GM23338 (cell line): ENCODE results near the gene MRPL38. TPM values are rescaled to one million over a fixed set of nuclear protein-coding genes. Genes with fewer than 3 reads are reported as not detected.
A peak's percentile ranks its signal among the peaks of the same experiment; 100 is the strongest.
"Not testable (repeated sequence)": the region's sequence is repeated elsewhere in the genome, so short reads cannot be mapped to it uniquely, and the experiment has no call there.

Experiments
- ATAC-seq: fragments of 200-7000 bp; cut with Tn5 transposase; 3 replicates; pipeline ENCODE4 v1.9.1; 2020
- DNase-seq: peaks from one replicate; pipeline ENCODE4 v3.0.0-alpha.2; 2015; ENCODE audit warnings: low spot score
- H2AFZ ChIP-seq: fragments of 200-600 bp; sonication (generic); 2 replicates; pipeline ENCODE4 v1.8.0; 2016; ENCODE audit warnings: antibody characterized with exemption, mild to moderate bottlenecking, moderate library complexity
- H3F3A ChIP-seq: fragments of 200-600 bp; sonication (generic); replicated peaks from 2 replicates; pipeline ENCODE4 v1.8.0; 2017; ENCODE audit warnings: antibody characterized with exemption, mixed run types, low read depth
- H3K27ac ChIP-seq: fragments of 200-600 bp; sonication (generic); 2 replicates; pipeline ENCODE4 v1.6.1; 2016; ENCODE audit warnings: low read depth
- H3K27me3 ChIP-seq: fragments of 200-600 bp; sonication (generic); 2 replicates; pipeline ENCODE4 v1.8.0; 2016; ENCODE audit warnings: mild to moderate bottlenecking, mixed run types, moderate library complexity; ENCODE audit not compliant: insufficient read depth
- H3K36me3 ChIP-seq: fragments of 200-600 bp; sonication (generic); 2 replicates; pipeline ENCODE4 v1.8.0; 2016; ENCODE audit warnings: mild to moderate bottlenecking; ENCODE audit not compliant: insufficient read depth
- H3K4me1 ChIP-seq: fragments of 200-600 bp; sonication (generic); 2 replicates; pipeline ENCODE4 v1.8.0; 2016; ENCODE audit warnings: mild to moderate bottlenecking, moderate library complexity; ENCODE audit not compliant: insufficient read depth
- H3K4me2 ChIP-seq: fragments of 200-600 bp; sonication (generic); 2 replicates; pipeline ENCODE4 v1.7.1; 2017; ENCODE audit warnings: mixed run types
- H3K4me3 ChIP-seq: fragments of 200-600 bp; sonication (generic); 2 replicates; pipeline ENCODE4 v1.6.1; 2016; ENCODE audit warnings: mixed run types
- H3K79me2 ChIP-seq: fragments of 200-600 bp; sonication (generic); replicated peaks from 2 replicates; pipeline ENCODE4 v1.8.0; 2017; ENCODE audit warnings: mild to moderate bottlenecking; ENCODE audit not compliant: insufficient read depth
- H3K9me2 ChIP-seq: fragments of 200-600 bp; sonication (generic); 2 replicates; pipeline ENCODE4 v1.8.0; 2017; ENCODE audit not compliant: insufficient read depth
- H4K20me1 ChIP-seq: fragments of 200-600 bp; sonication (generic); replicated peaks from 2 replicates; pipeline ENCODE4 v1.8.0; 2017; ENCODE audit warnings: mild to moderate bottlenecking; ENCODE audit not compliant: insufficient read depth
- H3K27ac Mint-ChIP-seq: 2 replicates; pipeline ENCODE4 v1.8.0; 2020; ENCODE audit warnings: inconsistent platforms, mild to moderate bottlenecking, moderate library complexity, mixed read lengths
- H3K27me3 Mint-ChIP-seq: 3 replicates; pipeline ENCODE4 v1.8.0; 2022; ENCODE audit warnings: low read depth, mild to moderate bottlenecking, moderate library complexity, mixed read lengths, inconsistent platforms; ENCODE audit not compliant: insufficient read depth, poor library complexity
- H3K36me3 Mint-ChIP-seq: 3 replicates; pipeline ENCODE4 v1.8.0; 2021; ENCODE audit warnings: low read depth, mild to moderate bottlenecking, inconsistent platforms, moderate library complexity, mixed read lengths
- H3K4me1 Mint-ChIP-seq: 3 replicates; pipeline ENCODE4 v1.8.0; 2020; ENCODE audit warnings: mild to moderate bottlenecking, inconsistent platforms, mixed read lengths
- H3K4me3 Mint-ChIP-seq: 3 replicates; pipeline ENCODE4 v1.8.0; 2021; ENCODE audit warnings: moderate library complexity, mild to moderate bottlenecking, inconsistent platforms, mixed read lengths
- H3K9me3 Mint-ChIP-seq: 3 replicates; pipeline ENCODE4 v1.8.0; 2020; ENCODE audit warnings: moderate library complexity, mild to moderate bottlenecking, inconsistent platforms, mixed read lengths
- CTCF ChIP-seq, 2 experiments: fragments of 200-600 bp in 1 of 2; sonication (generic) in 1 of 2; conservative IDR thresholded peaks; 2 replicates each; pipeline versions ENCODE4 v1.5.1 to v1.6.1; 2016 to 2017; ENCODE audit warnings: antibody characterized with exemption in 2 of 2, low read depth in 2 of 2, mild to moderate bottlenecking in 2 of 2, moderate library complexity in 1 of 2
- polyA plus RNA-seq: library from polyadenylated mRNA; unstranded; fragments of >200 nt; fragmentation: Nextera tagmentation; extraction: Ambion mirVana; gene quantifications from 2 replicates; pipeline ENCODE4 v1.2.1, GENCODE V29; 2016
- total RNA-seq: library from RNA; depleted of rRNA; stranded (reverse); fragments of >200 nt; shearing (Covaris generic); gene quantifications from 2 replicates; pipeline ENCODE4 v1.2.3, GENCODE V29; 2014

Gene MRPL38
- total and polyA plus RNA-seq, 2 experiments from 2014 or later = 63.6 to 90.0 TPM

- H3K4me3 Mint-ChIP-seq, H3K9me3 Mint-ChIP-seq, H3K27me3 ChIP-seq, H3F3A ChIP-seq, DNase-seq, H3K4me1 ChIP-seq, H3K79me2 ChIP-seq, H4K20me1 ChIP-seq, H3K36me3 Mint-ChIP-seq, H3K36me3 ChIP-seq, H2AFZ ChIP-seq, ATAC-seq, H3K27ac ChIP-seq, H3K9me2 ChIP-seq, H3K4me2 ChIP-seq, H3K4me3 ChIP-seq: not testable (repeated sequence)
- Mint-ChIP-seq H3K27me3 (peaks cover 16% of the 10 kb centered on the region), H3K4me1 (peaks cover 13% of the 10 kb centered on the region), H3K27ac (0 out of 2 replicates have a peak overlapping the region, but pooled peaks have one; percentile 10)
These were observed 34.5 kb downstream of the MRPL38 start for GRCh38 chr17:75870228-75870627.

GRCh38 chr17:75869282-75870141 is 35.2 kb downstream of the MRPL38 start:
- H2AFZ ChIP-seq = peak overlapping the region; percentile 95
- no peaks in the 10 kb centered on the region for H3K27me3 ChIP-seq
- no peaks in the 10 kb centered on the region for H4K20me1 ChIP-seq
- no peak overlapping the region for H3K4me3 ChIP-seq
- DNase-seq = peak; percentile 17
- H3K4me1 Mint-ChIP-seq = peaks cover 17% of the 10 kb centered on the region
- no peak; the same call in 1 of the 3 replicates for ATAC-seq
- no peaks in the 10 kb centered on the region for H3K9me2 ChIP-seq
- peaks cover 16% of the 10 kb centered on the region for H3K27me3 Mint-ChIP-seq
- no peak for TF ChIP-seq CTCF (conservative IDR thresholded peaks at IDR 0.05; ENCODE audit: low read depth in 2 of 2)
- H3K36me3 Mint-ChIP-seq = no peaks in the 10 kb centered on the region
- peak overlapping the region; percentile 69 for H3K27ac Mint-ChIP-seq
- 0 out of 2 replicates have a peak overlapping the region, but pooled peaks have one; percentile 26 for H3K4me2 ChIP-seq
- H3K36me3 ChIP-seq = no peaks in the 10 kb centered on the region
- no peak overlapping the region for H3K27ac ChIP-seq
- 0 out of 2 replicates have a peak, but pooled peaks cover 4% of the 10 kb centered on the region for H3F3A ChIP-seq
- H3K9me3 Mint-ChIP-seq = no peaks in the 10 kb centered on the region
- H3K4me1 ChIP-seq = peaks cover 9% of the 10 kb centered on the region; the same call in 1 of the 2 replicates
- H3K4me3 Mint-ChIP-seq = no peak overlapping the region
- H3K79me2 ChIP-seq = no peaks in the 10 kb centered on the region

GRCh38 chr17:75868730-75869281 is 35.9 kb downstream of the MRPL38 start:
- H3F3A ChIP-seq, H3K4me3 ChIP-seq, ATAC-seq, H4K20me1 ChIP-seq, H3K27me3 ChIP-seq, H3K4me1 ChIP-seq, H3K27ac ChIP-seq, H3K9me3 Mint-ChIP-seq, H3K36me3 ChIP-seq, H3K4me2 ChIP-seq, H3K9me2 ChIP-seq, DNase-seq, H3K4me3 Mint-ChIP-seq, H3K36me3 Mint-ChIP-seq, H3K79me2 ChIP-seq: not testable (repeated sequence)
- H3K27ac Mint-ChIP-seq = peak overlapping the region; percentile 69
- peaks cover 12% of the 10 kb centered on the region for H3K27me3 Mint-ChIP-seq
- peak overlapping the region; percentile 95; the same call in 1 of the 2 replicates for H2AFZ ChIP-seq
- H3K4me1 Mint-ChIP-seq = peaks cover 20% of the 10 kb centered on the region

GRCh38 chr17:75865404-75866188 is 39.1 kb downstream of the MRPL38 start:
- not testable (repeated sequence) for H3K9me3 Mint-ChIP-seq, H3K27me3 ChIP-seq, H3K36me3 Mint-ChIP-seq, H3K4me1 ChIP-seq, H3K79me2 ChIP-seq, H3K27ac Mint-ChIP-seq, H3K4me2 ChIP-seq, DNase-seq, H3K9me2 ChIP-seq, H4K20me1 ChIP-seq, H3K4me3 Mint-ChIP-seq, H3K4me3 ChIP-seq, H3K36me3 ChIP-seq
- 0 out of 2 replicates have a peak, but pooled peaks cover 12% of the 10 kb centered on the region for H3F3A ChIP-seq
- peak; percentile 13 for ATAC-seq
- H2AFZ ChIP-seq = peak overlapping the region; percentile 61; the same call in 1 of the 2 replicates
- Mint-ChIP-seq H3K27me3 (peaks cover 17% of the 10 kb centered on the region), H3K4me1 (peaks cover 18% of the 10 kb centered on the region)
- H3K27ac ChIP-seq = 0 out of 2 replicates have a peak overlapping the region, but pooled peaks have one; percentile 53

DNA sequence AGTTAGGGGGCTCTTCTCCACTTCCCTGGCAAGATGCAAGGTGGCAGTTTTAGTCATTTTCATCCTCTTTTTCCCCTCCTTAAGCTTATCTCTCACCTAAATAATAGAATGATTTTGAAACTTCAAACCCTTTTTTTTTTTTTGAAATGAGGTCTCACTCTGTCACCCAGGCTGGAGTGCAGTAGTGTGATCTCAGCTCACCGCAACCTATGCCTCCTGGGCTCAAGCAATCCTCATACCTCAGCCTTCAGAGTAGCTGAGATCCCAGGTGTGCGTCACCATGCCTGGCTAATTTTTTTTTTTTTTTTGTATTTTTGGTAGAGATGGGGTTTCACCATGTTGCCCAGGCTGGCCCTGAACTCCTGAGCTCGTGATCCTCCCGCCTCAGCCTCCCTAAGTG is 39.8 kb downstream of the MRPL38 start:
- H3F3A ChIP-seq = 0 out of 2 replicates have a peak, but pooled peaks cover 12% of the 10 kb centered on the region
- H3K4me3 ChIP-seq, H3K9me2 ChIP-seq, H3K9me3 Mint-ChIP-seq, H3K4me2 ChIP-seq, H3K79me2 ChIP-seq, H3K4me1 ChIP-seq, H4K20me1 ChIP-seq, H3K27ac Mint-ChIP-seq, DNase-seq, H3K4me3 Mint-ChIP-seq, H3K27me3 ChIP-seq, H3K36me3 ChIP-seq, H3K36me3 Mint-ChIP-seq: not testable (repeated sequence)
- 0 out of 2 replicates have a peak overlapping the region, but pooled peaks have one; percentile 53 for H3K27ac ChIP-seq
- Mint-ChIP-seq H3K27me3 (peaks cover 19% of the 10 kb centered on the region), H3K4me1 (peaks cover 15% of the 10 kb centered on the region)
- peak overlapping the region; percentile 61; the same call in 1 of the 2 replicates for H2AFZ ChIP-seq
- ATAC-seq = peak; percentile 8
